Right lobe of liver (tissue), 6 donors: ENCODE measurements around the gene CAMK1. TPM values are rescaled to one million over a fixed set of nuclear protein-coding genes. Genes with fewer than 3 reads are reported as not detected.

ENCODE experiments used
- ATAC-seq, 4 donors: fragments of 200-7000 bp; cut with Tn5 transposase; one replicate each; pipeline ENCODE4 v1.9.1; 2020; ENCODE audit warnings: mild to moderate bottlenecking in 4 of 4, moderate library complexity in 4 of 4
- DNase-seq, 3 donors: peaks; one replicate each; pipeline ENCODE4 v3.0.0-alpha.2; 2020
- H3K27ac ChIP-seq, 3 donors: fragments of 200-600 bp; one replicate each; pipeline ENCODE4 v1.8.0; 2022
- H3K27me3 ChIP-seq, 2 donors: fragments of 200-600 bp; one replicate each; pipeline ENCODE4 v1.8.0; 2022
- H3K36me3 ChIP-seq, 4 donors: fragments of 200-600 bp; sonication (generic) in 1 of 4; one replicate each; pipeline versions ENCODE4 v1.5.1 to v1.8.0; 2017 to 2022; ENCODE audit warnings: control low read depth in 1 of 4
- H3K4me1 ChIP-seq, 4 donors: fragments of 200-600 bp; sonication (generic) in 1 of 4; one replicate each; pipeline versions ENCODE4 v1.5.1 to v1.8.0; 2017 to 2022; ENCODE audit warnings: control low read depth in 1 of 4
- H3K4me3 ChIP-seq, 3 donors: fragments of 200-600 bp; one replicate each; pipeline ENCODE4 v1.8.0; 2022
- H3K9me3 ChIP-seq, 4 donors: fragments of 200-600 bp; sonication (generic) in 1 of 4; one replicate each; pipeline versions ENCODE4 v1.5.1 to v1.8.0; 2017 to 2022; ENCODE audit warnings: control low read depth in 1 of 4
- POLR2A ChIP-seq: fragments of 450-650 bp; IDR thresholded peaks from one replicate; pipeline ENCODE4 v1.6.1; 2017; ENCODE audit warnings: antibody characterized with exemption, mild to moderate bottlenecking
- WGBS: methylation state at CpG from one replicate; pipeline ENCODE4 v1.1.6; 2018; ENCODE audit warnings: low coverage, low lambda C conversion rate; ENCODE audit not compliant: insufficient coverage; ENCODE audit errors: missing lambda C conversion rate; 5-methylcytosine and 5-hydroxymethylcytosine counted together
- intact Hi-C, 2 donors: fragments of 100-400 bp; cut with DNase I; formaldehyde crosslinking; loops; one replicate each; pipeline versions ENCODE4 v1.11.2 to v1.14.1; 2022
- total RNA-seq, 6 experiments: library from RNA; depleted of rRNA in 2 of 6; stranded (reverse); fragments of >200 nt in 2 of 6; fragmentation: NEBNext Ultra II Directional in 3 of 6; extraction: Animal tissue kit (Norgen Biotek cat#: 25700) in 3 of 6; gene quantifications; one replicate each; pipeline versions ENCODE4 v1.1.0 to v1.2.4, GENCODE V29; 2016 to 2023
- TF ChIP-seq, protein P1 (sequence below), 4 donors: fragments of 200-600 bp in 3 of 4; fragments of 450-650 bp in 1 of 4; IDR thresholded peaks; one replicate each; pipeline versions ENCODE4 v1.5.1 to v1.8.0; 2016 to 2022; ENCODE audit warnings: antibody characterized with exemption in 4 of 4, mild to moderate bottlenecking in 2 of 4
- donor health status: DM: no; HTN: yes; CAD: no.
- donor health status: DM: no; HTN: no; CAD: no.
- donor health status: DM: no; HTN: no; CAD: no.
- donor health status: DM: no; HTN: yes; CAD: no.
- donor health status: DM: no; HTN: yes; CAD: no.

The CAMK1 gene
- total RNA-seq, 6 experiments from 2014 or later, result 10.8 to 33.4 (median 24.5) TPM

DNA sequence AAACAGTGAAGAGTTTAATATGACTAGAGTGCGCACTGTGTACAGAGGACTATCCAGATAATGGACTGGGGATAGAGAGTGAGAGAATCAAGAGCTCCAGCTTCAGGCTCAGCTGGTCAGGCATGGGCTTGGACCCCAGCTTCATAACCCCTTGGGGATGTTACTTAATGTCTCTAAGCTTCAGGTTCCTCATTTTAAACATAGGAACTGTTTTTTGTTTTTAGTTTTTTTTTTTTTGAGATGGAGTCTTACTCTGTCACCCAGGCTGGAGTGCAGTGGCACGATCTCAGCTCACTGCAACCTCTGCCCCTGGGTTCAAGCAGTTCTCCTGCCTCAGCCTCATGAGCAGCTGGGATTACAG lies 48.1 kb downstream of the CAMK1 start:
- Histone ChIP-seq H3K9me3 (no peaks in the 10 kb centered on the region), H3K27ac (no peak overlapping the region), H3K27me3 (no peaks in the 10 kb centered on the region), H3K4me3 (no peak overlapping the region), H3K36me3 (no peaks in the 10 kb centered on the region), H3K4me1 (no peaks in the 10 kb centered on the region)
- ATAC-seq (no peak), DNase-seq (no peak)
- WGBS, result 25% methylated on average over 1 of the region's 2 CpGs
- TF ChIP-seq, protein P1, sequence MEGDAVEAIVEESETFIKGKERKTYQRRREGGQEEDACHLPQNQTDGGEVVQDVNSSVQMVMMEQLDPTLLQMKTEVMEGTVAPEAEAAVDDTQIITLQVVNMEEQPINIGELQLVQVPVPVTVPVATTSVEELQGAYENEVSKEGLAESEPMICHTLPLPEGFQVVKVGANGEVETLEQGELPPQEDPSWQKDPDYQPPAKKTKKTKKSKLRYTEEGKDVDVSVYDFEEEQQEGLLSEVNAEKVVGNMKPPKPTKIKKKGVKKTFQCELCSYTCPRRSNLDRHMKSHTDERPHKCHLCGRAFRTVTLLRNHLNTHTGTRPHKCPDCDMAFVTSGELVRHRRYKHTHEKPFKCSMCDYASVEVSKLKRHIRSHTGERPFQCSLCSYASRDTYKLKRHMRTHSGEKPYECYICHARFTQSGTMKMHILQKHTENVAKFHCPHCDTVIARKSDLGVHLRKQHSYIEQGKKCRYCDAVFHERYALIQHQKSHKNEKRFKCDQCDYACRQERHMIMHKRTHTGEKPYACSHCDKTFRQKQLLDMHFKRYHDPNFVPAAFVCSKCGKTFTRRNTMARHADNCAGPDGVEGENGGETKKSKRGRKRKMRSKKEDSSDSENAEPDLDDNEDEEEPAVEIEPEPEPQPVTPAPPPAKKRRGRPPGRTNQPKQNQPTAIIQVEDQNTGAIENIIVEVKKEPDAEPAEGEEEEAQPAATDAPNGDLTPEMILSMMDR (IDR thresholded peaks at IDR 0.05), result no peak
- no peak for TF ChIP-seq POLR2A
- intact Hi-C loops, result no loop called here

DNA sequence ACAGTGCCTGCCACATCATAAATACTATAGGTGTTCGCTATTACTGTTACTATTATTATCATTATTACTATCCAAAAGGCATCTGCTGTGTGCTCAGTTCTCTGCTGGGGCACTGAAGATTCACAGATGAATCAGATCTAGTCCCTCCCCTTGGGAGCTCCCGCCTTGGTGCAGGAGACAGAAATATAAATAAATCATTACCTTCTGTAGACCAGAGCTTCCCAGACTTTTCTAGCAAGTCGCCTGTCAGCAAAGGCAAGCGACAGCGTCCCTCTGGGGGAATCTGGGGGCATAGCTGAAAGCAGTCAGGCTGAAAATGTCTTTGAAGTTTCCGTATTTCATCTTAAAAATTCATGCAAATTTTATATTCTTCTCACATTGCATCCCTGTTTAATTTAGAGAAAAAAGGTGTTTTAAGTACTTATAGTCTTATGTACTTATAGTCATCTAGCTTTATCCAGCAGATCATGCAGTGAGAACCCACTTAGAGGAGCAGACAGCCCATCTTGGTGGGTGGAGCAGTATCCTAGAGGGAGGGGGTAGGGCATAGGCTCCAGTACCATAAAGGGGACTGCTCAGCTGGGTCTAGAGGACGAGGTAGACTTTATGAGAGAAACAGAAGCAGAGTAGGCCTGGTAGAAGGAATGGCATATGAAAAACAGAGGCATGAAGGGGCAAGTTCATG lies 48.6 kb downstream of the CAMK1 start:
- H3K4me3 ChIP-seq, result no peak overlapping the region
- no peaks in the 10 kb centered on the region for H3K4me1 ChIP-seq
- 35% methylated on average over 7 of the region's 7 CpGs for WGBS
- intact Hi-C loops, result no loop called here
- no peaks in the 10 kb centered on the region for H3K9me3 ChIP-seq
- no peak for DNase-seq
- no peak for TF ChIP-seq POLR2A
- TF ChIP-seq, protein P1 (IDR thresholded peaks at IDR 0.05), result no peak
- no peak overlapping the region for H3K27ac ChIP-seq
- H3K27me3 ChIP-seq, result no peaks in the 10 kb centered on the region
- no peak for ATAC-seq
- H3K36me3 ChIP-seq, result no peaks in the 10 kb centered on the region

DNA sequence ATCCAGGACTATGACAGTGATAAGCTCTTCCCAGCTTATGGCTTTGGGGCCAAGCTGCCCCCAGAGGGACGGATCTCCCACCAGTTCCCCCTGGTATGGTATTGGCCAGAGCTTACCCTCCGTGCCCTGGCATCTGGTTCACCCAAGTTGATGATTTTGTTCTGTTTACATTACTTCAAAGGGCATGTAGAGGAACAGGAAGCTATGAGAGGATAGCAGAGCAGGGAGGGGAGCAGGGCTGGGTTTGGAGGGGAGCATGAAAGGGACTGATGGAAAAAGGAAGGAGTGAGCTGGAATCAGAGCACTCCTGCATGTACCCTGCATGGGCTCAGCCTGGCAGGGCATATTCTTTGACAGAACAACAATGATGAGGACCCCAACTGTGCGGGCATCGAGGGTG lies 51.6 kb downstream of the CAMK1 start:
- WGBS, result 11% methylated on average over 2 of the region's 4 CpGs
- H3K27me3 ChIP-seq, result no peaks in the 10 kb centered on the region
- no peaks in the 10 kb centered on the region for H3K36me3 ChIP-seq
- H3K27ac ChIP-seq, result no peak overlapping the region
- intact Hi-C loops, result no loop called here
- no peaks in the 10 kb centered on the region for H3K9me3 ChIP-seq
- DNase-seq (no peak), ATAC-seq (no peak)
- H3K4me3 ChIP-seq, result no peak overlapping the region
- TF ChIP-seq, protein P1 (IDR thresholded peaks at IDR 0.05), result no peak
- no peak for TF ChIP-seq POLR2A
- no peaks in the 10 kb centered on the region for H3K4me1 ChIP-seq

DNA sequence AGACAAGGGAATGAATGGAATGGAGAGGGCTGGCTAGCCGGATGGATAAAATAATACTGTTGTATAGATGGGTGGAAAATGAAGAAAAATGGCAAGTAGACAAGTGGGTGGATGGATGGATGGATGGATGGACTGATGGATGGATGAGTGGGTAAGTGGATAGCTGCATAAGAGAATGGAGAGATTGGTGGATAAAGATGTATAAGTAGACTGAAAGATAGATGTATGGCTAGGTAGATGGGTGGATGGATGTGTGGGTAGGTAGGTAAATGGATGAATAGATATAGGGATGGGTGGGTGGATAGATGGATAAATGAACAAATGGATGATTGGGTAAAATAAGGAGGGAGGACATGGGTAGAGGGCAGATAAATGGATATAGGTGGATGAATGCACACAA lies 52.2 kb downstream of the CAMK1 start:
- WGBS, result 50% methylated on average over 1 of the region's 1 CpG
- intact Hi-C loops, result no loop called here

More for the DNA sequence above, 52.2 kb downstream of the CAMK1 start:
- no peaks in the 10 kb centered on the region for H3K27me3 ChIP-seq
- TF ChIP-seq POLR2A, result no peak
- TF ChIP-seq, protein P1 (IDR thresholded peaks at IDR 0.05), result no peak
- ATAC-seq (no peak), DNase-seq (no peak)
- no peaks in the 10 kb centered on the region for H3K9me3 ChIP-seq
- no peaks in the 10 kb centered on the region for H3K36me3 ChIP-seq
- no peaks in the 10 kb centered on the region for H3K4me1 ChIP-seq
- H3K27ac ChIP-seq, result no peak overlapping the region
- H3K4me3 ChIP-seq, result no peak overlapping the region
